ENCODE measurements around the gene USP35. TPM values are rescaled to one million over a fixed set of nuclear protein-coding genes. Genes with fewer than 3 reads are reported as not detected.

The USP35 gene
- total and polyA plus RNA-seq, 2 donors (not counting 1 experiment from before 2014, with no cell fraction given): 4.6 to 13.0 TPM

DNA sequence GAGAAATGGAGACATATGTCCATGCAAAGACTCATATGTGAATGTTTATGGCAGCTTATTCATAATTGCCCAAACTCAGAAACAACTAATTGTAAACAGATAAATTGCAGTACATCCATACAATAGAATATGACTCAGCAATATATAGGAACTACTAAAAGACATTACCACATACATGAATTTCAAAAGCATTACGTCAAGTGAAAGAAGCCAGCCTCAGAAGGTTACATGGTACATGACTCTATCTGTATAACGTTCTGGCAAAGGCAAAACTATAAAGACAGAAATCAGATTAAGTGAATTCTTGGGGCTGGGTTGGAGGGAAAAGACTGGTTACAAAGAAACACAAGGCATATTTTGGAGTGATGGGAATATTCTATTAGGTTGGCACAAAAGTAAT lies 7.5 kb upstream of the USP35 start:
- no peaks in the 10 kb centered on the region for H3K9me3 ChIP-seq (ENCODE audit: control insufficient read depth, insufficient read depth, low read depth, low read length)
- no peak overlapping the region for H3K27ac ChIP-seq (ENCODE audit: insufficient read depth, low read length)
- no peak overlapping the region for H3K4me3 ChIP-seq (replicated peaks in 1 of 4; ENCODE audit: control extremely low read depth in 1 of 4, insufficient read depth in 1 of 4, low read depth in 3 of 4, low read length in 4 of 4)
- DNase-seq (ENCODE audit: low read depth in 2 of 2): peak in 1 of 2 donors; percentile 89
- H4K20me1 ChIP-seq (ENCODE audit: control insufficient read depth, extremely low read depth, insufficient read depth, low read length): no peaks in the 10 kb centered on the region
- TF ChIP-seq EZH2 (IDR thresholded peaks at IDR 0.05; ENCODE audit: low read length, missing control alignments) (no peak), CTCF (conservative IDR thresholded peaks at IDR 0.05 in 1 of 2, IDR thresholded peaks at IDR 0.05 in 1 of 2; ENCODE audit: low read depth in 1 of 2, low read length in 2 of 2) (no peak)
- peaks cover 2% of the 10 kb centered on the region for H3K4me1 ChIP-seq (ENCODE audit: control insufficient read depth, extremely low read depth, insufficient read depth, low read length)
- no peak overlapping the region for H3K9ac ChIP-seq (ENCODE audit: insufficient read depth, low read length)
- no peak overlapping the region for H3K4me2 ChIP-seq (ENCODE audit: extremely low read depth, insufficient read depth, low read length)
- H3K36me3 ChIP-seq (ENCODE audit: control insufficient read depth, insufficient read depth, low read length): no peaks in the 10 kb centered on the region
- peaks cover 6% of the 10 kb centered on the region for H3K79me2 ChIP-seq (ENCODE audit: control insufficient read depth, insufficient read depth, low read length)
- no peaks in the 10 kb centered on the region for H3K27me3 ChIP-seq (ENCODE audit: control insufficient read depth, insufficient read depth, low read length)
- H2AFZ ChIP-seq (ENCODE audit: low read length): no peak overlapping the region

DNA sequence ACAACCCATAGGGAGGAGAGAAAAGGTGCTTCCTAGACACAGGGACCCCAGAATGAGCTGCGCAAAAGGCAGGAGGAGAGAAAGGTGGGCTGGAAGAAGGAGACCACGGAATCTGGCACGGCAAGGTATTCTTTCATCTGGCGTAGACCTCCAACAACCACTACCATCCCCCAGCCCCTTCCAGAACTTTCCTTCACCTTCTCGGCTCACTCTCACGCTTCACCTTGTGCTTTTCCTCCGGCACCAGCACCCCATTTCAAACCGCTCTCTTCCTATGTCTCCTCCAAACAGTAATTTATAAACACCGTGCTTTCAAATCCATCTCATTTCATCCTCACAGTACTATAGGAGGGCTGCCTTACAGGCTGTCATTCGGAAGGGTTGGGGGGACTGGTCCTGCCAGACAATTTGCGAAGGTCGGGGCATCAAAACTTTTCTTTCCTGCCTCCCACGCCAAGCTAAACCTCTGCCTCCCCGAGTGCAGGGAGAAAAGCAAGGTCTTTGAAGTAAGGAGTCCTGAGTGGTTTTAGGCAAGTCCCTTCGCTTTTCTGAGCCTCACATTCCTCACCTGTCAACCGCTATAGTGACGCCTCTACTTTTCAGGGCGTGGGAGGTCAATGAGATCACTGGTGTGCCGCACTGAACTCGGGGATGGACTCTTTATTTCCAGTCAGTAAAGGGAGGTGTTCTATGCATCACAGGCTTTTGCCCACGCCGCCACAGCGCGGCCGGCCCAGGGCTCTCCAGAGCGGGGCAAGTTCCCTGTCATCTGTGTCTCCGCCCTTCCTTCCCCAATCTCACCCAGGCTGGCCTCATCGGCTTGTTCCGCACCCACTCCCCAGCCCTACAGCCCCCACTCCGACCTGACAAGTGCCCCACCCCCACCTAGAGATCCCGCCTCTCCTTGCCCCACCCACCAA lies 1.1 kb upstream of the USP35 start:
- peak overlapping the region; percentile 53 for H3K27ac ChIP-seq (ENCODE audit: insufficient read depth, low read length)
- no peak for DNase-seq (ENCODE audit: low read depth in 2 of 2)
- peak overlapping the region; percentile 68 for H3K9ac ChIP-seq (ENCODE audit: insufficient read depth, low read length)
- H3K79me2 ChIP-seq (ENCODE audit: control insufficient read depth, insufficient read depth, low read length): peaks cover 41% of the 10 kb centered on the region
- TF ChIP-seq EZH2 (IDR thresholded peaks at IDR 0.05; ENCODE audit: low read length, missing control alignments) (no peak), CTCF (conservative IDR thresholded peaks at IDR 0.05 in 1 of 2, IDR thresholded peaks at IDR 0.05 in 1 of 2; ENCODE audit: low read depth in 1 of 2, low read length in 2 of 2) (no peak)
- H4K20me1 ChIP-seq (ENCODE audit: control insufficient read depth, extremely low read depth, insufficient read depth, low read length): no peaks in the 10 kb centered on the region
- no peaks in the 10 kb centered on the region for H3K27me3 ChIP-seq (ENCODE audit: control insufficient read depth, insufficient read depth, low read length)
- no peak overlapping the region for H2AFZ ChIP-seq (ENCODE audit: low read length)
- peak overlapping the region; percentile 88 for H3K4me2 ChIP-seq (ENCODE audit: extremely low read depth, insufficient read depth, low read length)
- H3K4me3 ChIP-seq (replicated peaks in 1 of 4; ENCODE audit: control extremely low read depth in 1 of 4, insufficient read depth in 1 of 4, low read depth in 3 of 4, low read length in 4 of 4): peak overlapping the region; percentile 83 to 88 (median 84)
- H3K4me1 ChIP-seq (ENCODE audit: control insufficient read depth, extremely low read depth, insufficient read depth, low read length): peaks cover 10% of the 10 kb centered on the region
- no peaks in the 10 kb centered on the region for H3K9me3 ChIP-seq (ENCODE audit: control insufficient read depth, insufficient read depth, low read depth, low read length)
- H3K36me3 ChIP-seq (ENCODE audit: control insufficient read depth, insufficient read depth, low read length): no peaks in the 10 kb centered on the region

DNA sequence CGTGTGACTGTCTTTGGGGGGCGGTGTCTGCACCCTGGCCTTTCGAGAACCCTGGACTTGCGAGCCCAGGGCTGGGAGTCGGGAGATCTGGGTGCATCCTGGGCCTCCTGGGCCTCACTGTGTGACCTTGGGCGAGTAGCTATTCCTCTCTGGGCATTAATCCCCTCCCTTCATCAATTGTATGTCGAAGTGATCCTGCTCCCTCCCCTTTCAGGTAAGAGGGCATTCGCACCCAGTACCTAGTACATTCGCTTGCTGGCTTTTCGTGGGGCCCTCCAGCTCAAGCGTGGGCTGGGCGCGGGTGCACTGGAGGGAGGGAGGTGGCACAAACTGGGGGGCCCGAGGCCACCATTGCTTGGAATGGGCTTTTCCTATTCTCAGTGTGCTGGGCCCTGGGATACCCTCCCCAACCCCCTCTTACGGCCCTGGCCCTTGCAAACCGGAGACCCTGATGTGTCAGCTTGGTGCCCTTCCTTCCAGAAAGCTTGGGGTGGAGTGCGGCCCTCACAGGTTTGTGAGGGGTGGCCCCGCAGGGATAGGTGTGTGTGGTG lies 530 bp downstream of the USP35 start:
- Histone ChIP-seq H4K20me1 (ENCODE audit: control insufficient read depth, extremely low read depth, insufficient read depth, low read length) (no peaks in the 10 kb centered on the region), H3K4me3 (replicated peaks in 1 of 4; ENCODE audit: control extremely low read depth in 1 of 4, insufficient read depth in 1 of 4, low read depth in 3 of 4, low read length in 4 of 4) (peak overlapping the region; percentile 81 to 85 (median 83)), H2AFZ (ENCODE audit: low read length) (no peak overlapping the region), H3K4me2 (ENCODE audit: extremely low read depth, insufficient read depth, low read length) (peak overlapping the region; percentile 73), H3K79me2 (ENCODE audit: control insufficient read depth, insufficient read depth, low read length) (peaks cover 41% of the 10 kb centered on the region), H3K4me1 (ENCODE audit: control insufficient read depth, extremely low read depth, insufficient read depth, low read length) (peaks cover 14% of the 10 kb centered on the region), H3K36me3 (ENCODE audit: control insufficient read depth, insufficient read depth, low read length) (no peaks in the 10 kb centered on the region), H3K27ac (ENCODE audit: insufficient read depth, low read length) (peak overlapping the region; percentile 43), H3K9ac (ENCODE audit: insufficient read depth, low read length) (peak overlapping the region; percentile 69), H3K9me3 (ENCODE audit: control insufficient read depth, insufficient read depth, low read depth, low read length) (no peaks in the 10 kb centered on the region), H3K27me3 (ENCODE audit: control insufficient read depth, insufficient read depth, low read length) (no peaks in the 10 kb centered on the region)
- no peak for TF ChIP-seq EZH2 (IDR thresholded peaks at IDR 0.05; ENCODE audit: low read length, missing control alignments)
- no peak for TF ChIP-seq CTCF (conservative IDR thresholded peaks at IDR 0.05 in 1 of 2, IDR thresholded peaks at IDR 0.05 in 1 of 2; ENCODE audit: low read depth in 1 of 2, low read length in 2 of 2)
- DNase-seq (ENCODE audit: low read depth in 2 of 2): no peak

Data from fibroblast of lung (primary cell).